ENCODE results near the gene PTGES2.

DNA sequence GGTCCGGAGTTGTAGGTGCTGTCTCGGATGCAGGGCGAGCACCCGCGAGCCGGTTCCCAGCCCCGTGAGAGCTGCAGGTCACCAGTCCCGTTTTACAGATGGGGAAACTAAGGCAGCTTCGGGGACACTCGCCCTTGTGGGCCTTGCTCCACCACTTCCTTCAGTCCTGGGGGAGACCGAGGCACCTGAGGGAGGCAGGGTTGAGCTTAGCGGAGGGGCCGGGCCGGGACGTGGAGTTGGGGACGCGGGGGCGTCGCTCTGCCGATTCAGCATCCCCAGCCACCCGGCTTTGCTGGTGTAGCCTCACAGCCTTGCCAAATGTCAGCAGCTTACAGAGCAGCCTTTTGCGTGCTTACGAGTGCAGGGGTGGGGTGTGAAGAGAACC lies 33.1 kb upstream of the PTGES2 start:
- TF ChIP-seq GATA2 (IDR thresholded peaks at IDR 0.05; ENCODE audit: low read depth, low read length) (no peak), GATA3 (IDR thresholded peaks at IDR 0.05; ENCODE audit: low read depth, low read length) (no peak)

Measured in SH-SY5Y (cell line).